HFF-Myc (cell line): ENCODE results near the gene TENT4B.

Experiments used
- DNase-seq: peaks from one replicate; pipeline ENCODE4 v3.0.0-alpha.2; 2011; ENCODE audit warnings: low read depth; ENCODE audit errors: extremely low read depth
- H3K4me3 ChIP-seq: replicated peaks from 2 replicates; pipeline ENCODE4 v1.5.1; 2011; ENCODE audit warnings: low read depth, mild to moderate bottlenecking, control low read depth, low read length
- TF ChIP-seq, protein P1 (sequence below): IDR thresholded peaks from 2 replicates; pipeline ENCODE4 v1.5.1; 2012; ENCODE audit warnings: mild to moderate bottlenecking, low read depth, low read length, control low read depth; ENCODE audit errors: missing control alignments

TENT4B gene

DNA sequence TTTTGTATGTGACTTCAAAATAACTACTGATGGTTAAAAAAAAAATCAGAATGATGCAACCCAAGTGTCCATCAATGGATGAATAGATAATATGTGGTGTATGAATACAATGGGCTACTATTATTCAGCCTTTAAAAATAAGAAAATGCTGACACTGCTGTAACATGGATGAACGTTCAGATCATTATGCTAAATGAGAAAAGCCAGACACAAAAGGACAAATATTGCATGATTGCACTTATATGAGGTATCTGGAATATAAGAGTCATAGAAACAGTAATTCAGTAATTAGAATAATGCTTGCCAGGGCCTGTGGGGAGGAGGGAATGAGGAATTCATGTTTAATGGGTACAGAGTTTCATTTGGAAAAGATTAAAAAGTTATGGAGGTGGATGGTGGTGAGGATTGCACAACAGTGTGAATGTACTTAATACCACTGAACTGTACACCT lies 25.4 kb downstream of the TENT4B start:
- H3K4me3 ChIP-seq, result no peak overlapping the region
- DNase-seq, result no peak
- TF ChIP-seq, protein P1, sequence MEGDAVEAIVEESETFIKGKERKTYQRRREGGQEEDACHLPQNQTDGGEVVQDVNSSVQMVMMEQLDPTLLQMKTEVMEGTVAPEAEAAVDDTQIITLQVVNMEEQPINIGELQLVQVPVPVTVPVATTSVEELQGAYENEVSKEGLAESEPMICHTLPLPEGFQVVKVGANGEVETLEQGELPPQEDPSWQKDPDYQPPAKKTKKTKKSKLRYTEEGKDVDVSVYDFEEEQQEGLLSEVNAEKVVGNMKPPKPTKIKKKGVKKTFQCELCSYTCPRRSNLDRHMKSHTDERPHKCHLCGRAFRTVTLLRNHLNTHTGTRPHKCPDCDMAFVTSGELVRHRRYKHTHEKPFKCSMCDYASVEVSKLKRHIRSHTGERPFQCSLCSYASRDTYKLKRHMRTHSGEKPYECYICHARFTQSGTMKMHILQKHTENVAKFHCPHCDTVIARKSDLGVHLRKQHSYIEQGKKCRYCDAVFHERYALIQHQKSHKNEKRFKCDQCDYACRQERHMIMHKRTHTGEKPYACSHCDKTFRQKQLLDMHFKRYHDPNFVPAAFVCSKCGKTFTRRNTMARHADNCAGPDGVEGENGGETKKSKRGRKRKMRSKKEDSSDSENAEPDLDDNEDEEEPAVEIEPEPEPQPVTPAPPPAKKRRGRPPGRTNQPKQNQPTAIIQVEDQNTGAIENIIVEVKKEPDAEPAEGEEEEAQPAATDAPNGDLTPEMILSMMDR, result no peak

DNA sequence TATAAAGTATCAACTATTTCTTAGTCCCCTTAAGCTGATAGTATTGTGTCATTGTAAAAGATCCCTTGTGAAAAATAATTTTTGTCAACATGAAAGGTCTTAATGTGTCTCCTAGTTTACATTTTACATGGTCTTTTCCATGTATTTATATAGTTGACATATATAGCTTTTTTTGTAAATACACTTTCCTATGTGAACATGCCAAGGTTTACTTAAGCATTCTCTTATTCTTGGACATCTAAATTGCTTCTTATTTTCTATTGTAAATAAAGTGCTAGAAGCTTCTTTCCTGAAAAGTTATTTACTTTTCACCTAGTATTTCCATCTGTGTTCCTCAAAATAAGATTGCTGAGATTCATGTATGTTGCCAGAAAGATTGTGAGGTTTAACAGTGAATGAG lies 29.3 kb downstream of the TENT4B start:
- no peak overlapping the region for H3K4me3 ChIP-seq
- DNase-seq, result no peak
- TF ChIP-seq, protein P1, result no peak

- H3K4me3 ChIP-seq, result no peak overlapping the region
- DNase-seq, result no peak
- TF ChIP-seq, protein P1, result no peak
Observed at GRCh38 chr16:50183316-50183715, 30.2 kb downstream of the TENT4B start.

GRCh38 chr16:50185005-50185505 lies 31.9 kb downstream of the TENT4B start:
- TF ChIP-seq, protein P1, result no peak
- no peak overlapping the region for H3K4me3 ChIP-seq
- DNase-seq, result no peak

DNA sequence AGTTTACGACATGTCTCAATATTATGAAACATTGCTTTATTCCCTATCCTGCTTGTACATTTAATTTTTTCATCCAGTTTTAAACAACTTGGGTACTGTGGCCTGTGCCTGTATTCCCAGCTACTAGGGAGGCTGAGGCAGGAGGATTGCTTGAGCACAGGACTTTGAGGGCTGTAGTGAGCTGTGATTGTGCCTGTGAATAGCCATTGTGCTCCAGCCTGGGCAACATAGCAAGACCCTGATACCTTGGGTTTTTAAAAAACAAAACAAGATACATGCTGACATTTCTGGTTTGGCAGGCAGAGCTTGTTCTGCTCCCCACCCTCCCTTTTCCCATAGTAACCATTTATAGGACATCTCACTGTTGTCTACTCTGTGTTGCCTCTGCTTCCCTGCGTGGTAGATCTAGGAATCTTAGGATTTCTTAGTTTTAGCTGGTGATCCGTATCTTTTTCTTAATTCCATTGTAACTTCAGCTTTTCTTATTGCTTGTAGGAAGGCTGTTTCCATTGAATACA lies 35.6 kb downstream of the TENT4B start:
- TF ChIP-seq, protein P1, result no peak
- DNase-seq, result no peak
- no peak overlapping the region for H3K4me3 ChIP-seq

DNA sequence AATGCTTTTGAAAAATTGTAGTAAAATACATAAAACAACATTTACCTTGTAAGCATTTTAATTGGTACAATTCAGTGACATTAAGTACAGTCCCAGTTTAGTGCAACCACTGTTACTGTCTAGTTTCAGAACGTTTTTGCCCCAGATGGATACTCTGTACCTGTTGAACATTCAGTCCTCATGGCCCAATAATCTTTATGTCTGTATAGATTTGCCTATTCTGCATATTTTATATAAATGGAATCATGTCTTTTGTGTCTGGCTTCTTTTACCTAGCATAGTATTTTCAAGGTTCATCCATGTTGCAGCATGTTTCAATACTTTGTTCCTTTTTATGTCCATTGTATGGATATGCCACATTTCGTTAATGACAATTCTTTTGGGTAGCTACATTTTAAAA lies 37.2 kb downstream of the TENT4B start:
- no peak for DNase-seq
- TF ChIP-seq, protein P1, result no peak
- H3K4me3 ChIP-seq, result no peak overlapping the region
